NCI-H2081 treated with DMSO at 0.1 percent for 48 hours (cell line): ENCODE data around the gene UNC93B1.

Experiments
- DNase-seq: peaks from one replicate; lab custom pipeline; 2025; lab: John Stamatoyannopoulos, UW

UNC93B1 gene

GRCh38 chr11:68040101-68040956, 36.4 kb upstream of the UNC93B1 start:
- no peak for DNase-seq

- no peak for DNase-seq
Observed at GRCh38 chr11:68039526-68040086, 35.7 kb upstream of the UNC93B1 start.

GRCh38 chr11:68038718-68039525, 35.0 kb upstream of the UNC93B1 start, which contains the start of gene TCIRG1:
Gene TCIRG1, plus strand, starts transcription at chr11:68039025. Its CDS starts 2,247 bp downstream, at chr11:68041272.
- DNase-seq: no peak

- no peak for DNase-seq
Observed at GRCh38 chr11:68038226-68038717, 34.4 kb upstream of the UNC93B1 start.

- DNase-seq: no peak
Observed at GRCh38 chr11:68037411-68038225, 33.7 kb upstream of the UNC93B1 start.

GRCh38 chr11:68036717-68037239, 32.9 kb upstream of the UNC93B1 start:
- DNase-seq: no peak

- DNase-seq: no peak
Observed at GRCh38 chr11:68036141-68036716, 32.3 kb upstream of the UNC93B1 start.

GRCh38 chr11:68035266-68035876, 31.5 kb upstream of the UNC93B1 start:
- DNase-seq: no peak

GRCh38 chr11:68033708-68034045, 29.8 kb upstream of the UNC93B1 start:
- no peak for DNase-seq

- no peak for DNase-seq
Observed at GRCh38 chr11:68032997-68033707, 29.3 kb upstream of the UNC93B1 start.

GRCh38 chr11:68032003-68032402, 28.1 kb upstream of the UNC93B1 start:
- DNase-seq: no peak

GRCh38 chr11:68031144-68031464, 27.2 kb upstream of the UNC93B1 start:
- DNase-seq: no peak

GRCh38 chr11:68030318-68031143, 26.6 kb upstream of the UNC93B1 start, which contains the start of gene NDUFS8:
Gene NDUFS8, plus strand, starts transcription at chr11:68030681. Its CDS starts 1,471 bp downstream, at chr11:68032152.
- peak; percentile 98 for DNase-seq

- DNase-seq: no peak
Observed at GRCh38 chr11:68028802-68029545, 25.1 kb upstream of the UNC93B1 start.

- DNase-seq: no peak
Observed at GRCh38 chr11:68027667-68028066, 23.8 kb upstream of the UNC93B1 start.

GRCh38 chr11:68026391-68027105, 22.7 kb upstream of the UNC93B1 start:
- no peak for DNase-seq

- no peak for DNase-seq
Observed at GRCh38 chr11:68025047-68025446, 21.1 kb upstream of the UNC93B1 start.

- DNase-seq: no peak
Observed at GRCh38 chr11:68024508-68024907, 20.6 kb upstream of the UNC93B1 start.
